SK-N-SH (cell line): ENCODE results near the gene RMI2. TPM values are rescaled to one million over a fixed set of nuclear protein-coding genes. Genes with fewer than 3 reads are reported as not detected.

Source experiments
- CTCF ChIA-PET: fragments of 300-600, 350-600 bp; formaldehyde crosslinking; extraction: SDS; loops from one replicate; lab custom pipeline; 2021; lab: Yijun Ruan, JAX
- POLR2A ChIA-PET: fragments of 350-600 bp; sonication (Branson Sonifier 250); formaldehyde crosslinking; extraction: SDS; loops from one replicate; lab custom pipeline; 2020; ENCODE audit warnings: antibody characterized with exemption, inconsistent platforms; lab: Yijun Ruan, JAX
- DNase-seq: peaks from one replicate; pipeline ENCODE4 v3.0.0; 2012
- H2AFZ ChIP-seq: fragments of 200-600 bp; sonication (generic); 2 replicates; pipeline ENCODE4 v1.8.1; 2016; ENCODE audit warnings: antibody characterized with exemption, mild to moderate bottlenecking, low read depth
- H3F3A ChIP-seq: fragments of 200-600 bp; sonication (generic); replicated peaks from 2 replicates; pipeline ENCODE3; 2016; ENCODE audit warnings: antibody characterized with exemption, mild to moderate bottlenecking; ENCODE audit not compliant: insufficient read depth
- H3K27ac ChIP-seq, 2 experiments: fragments of 200-500 bp in 1 of 2; fragments of 200-600 bp in 1 of 2; sonication (Bioruptor generic) in 1 of 2; sonication (generic), shearing (Covaris generic) in 1 of 2; 2 replicates each; pipeline versions ENCODE4 v1.5.1 to v1.6.1; 2014 to 2016; ENCODE audit warnings: low read depth in 2 of 2, inconsistent platforms in 1 of 2, low read length in 1 of 2, mild to moderate bottlenecking in 1 of 2, mixed read lengths in 1 of 2
- H3K27me3 ChIP-seq: fragments of 200-600 bp; sonication (generic), shearing (Covaris generic); 2 replicates; pipeline ENCODE4 v1.6.1; 2016; ENCODE audit warnings: mixed run types; ENCODE audit not compliant: insufficient read depth
- H3K36me3 ChIP-seq, 2 experiments: fragments of 200-500 bp in 1 of 2; fragments of 200-600 bp in 1 of 2; sonication (Bioruptor generic) in 1 of 2; sonication (generic) in 1 of 2; replicated peaks in 1 of 2; 2 replicates each; pipeline versions ENCODE3 to v1.5.1; 2014 to 2016; ENCODE audit warnings: low read length in 1 of 2, mild to moderate bottlenecking in 1 of 2; ENCODE audit not compliant: insufficient read depth in 2 of 2, control insufficient read depth in 1 of 2
- H3K4me1 ChIP-seq, 2 experiments: fragments of 200-500 bp in 1 of 2; fragments of 200-600 bp in 1 of 2; sonication (Bioruptor generic) in 1 of 2; sonication (generic), shearing (Covaris generic) in 1 of 2; 2 replicates each; pipeline versions ENCODE4 v1.5.1 to v1.6.1; 2014 to 2016; ENCODE audit warnings: low read depth in 1 of 2, low read length in 1 of 2, mixed run types in 1 of 2; ENCODE audit not compliant: insufficient read depth in 2 of 2, control insufficient read depth in 1 of 2
- H3K4me2 ChIP-seq: fragments of 200-600 bp; sonication (generic), shearing (Covaris generic); 2 replicates; pipeline ENCODE4 v1.6.1; 2017; ENCODE audit warnings: mixed run types
- H3K4me3 ChIP-seq, 2 experiments: fragments of 200-500 bp in 1 of 2; fragments of 200-600 bp in 1 of 2; sonication (Bioruptor generic) in 1 of 2; sonication (generic), shearing (Covaris generic) in 1 of 2; 2 replicates each; pipeline versions ENCODE4 v1.5.1 to v1.8.1; 2014 to 2016; ENCODE audit warnings: low read depth in 2 of 2, inconsistent platforms in 1 of 2, low read length in 1 of 2, mild to moderate bottlenecking in 1 of 2, mixed read lengths in 1 of 2, moderate library complexity in 1 of 2
- H3K79me2 ChIP-seq: fragments of 200-600 bp; sonication (generic); 2 replicates; pipeline ENCODE4 v1.8.1; 2017; ENCODE audit warnings: mild to moderate bottlenecking; ENCODE audit not compliant: insufficient read depth
- H3K9ac ChIP-seq: fragments of 200-600 bp; sonication (generic); 2 replicates; pipeline ENCODE4 v1.6.1; 2017; ENCODE audit warnings: mixed run types
- H3K9me2 ChIP-seq: fragments of 200-600 bp; sonication (generic); 2 replicates; pipeline ENCODE4 v1.6.1; 2017; ENCODE audit warnings: mixed run types
- H3K9me3 ChIP-seq: fragments of 200-600 bp; sonication (generic); 2 replicates; pipeline ENCODE4 v1.6.1; 2017; ENCODE audit warnings: mixed run types, mild to moderate bottlenecking, moderate library complexity
- H4K20me1 ChIP-seq: fragments of 200-600 bp; sonication (generic); 2 replicates; pipeline ENCODE4 v1.6.1; 2017; ENCODE audit warnings: mild to moderate bottlenecking, mixed run types; ENCODE audit not compliant: insufficient read depth
- CHD2 ChIP-seq: fragments of 150-350 bp; IDR thresholded peaks from 2 replicates; pipeline ENCODE4 v1.6.1; 2018; ENCODE audit warnings: low read length; ENCODE audit not compliant: partially characterized antibody
- CTCF ChIP-seq: fragments of 200-600 bp; sonication (generic); IDR thresholded peaks from 2 replicates; pipeline ENCODE4 v1.6.1; 2017; ENCODE audit warnings: antibody characterized with exemption, mild to moderate bottlenecking, moderate library complexity
- EP300 ChIP-seq, 2 experiments: IDR thresholded peaks; 2 replicates each; pipeline versions ENCODE4 v1.4.0 to v1.6.1; 2012; ENCODE audit warnings: borderline replicate concordance in 1 of 2, low read depth in 1 of 2, low read length in 1 of 2
- FOSL2 ChIP-seq: IDR thresholded peaks from 2 replicates; pipeline ENCODE4 v1.4.0; 2012; ENCODE audit warnings: low read depth, mild to moderate bottlenecking, moderate library complexity, borderline replicate concordance
- FOXJ3 ChIP-seq: sonication (generic); formaldehyde crosslinking; IDR thresholded peaks from 2 replicates; pipeline ENCODE4 v1.5.1; 2020; ENCODE audit warnings: mild to moderate bottlenecking, missing genetic modification reagents
- IRF3 ChIP-seq: fragments of 150-350 bp; IDR thresholded peaks from 2 replicates; pipeline ENCODE4 v1.6.1; 2016; ENCODE audit warnings: mild to moderate bottlenecking, low read depth, low read length
- NRF1 ChIP-seq: IDR thresholded peaks from 2 replicates; pipeline ENCODE4 v1.6.1; 2012; ENCODE audit warnings: low read depth, mild to moderate bottlenecking, low read length
- PBX3 ChIP-seq: IDR thresholded peaks from 2 replicates; pipeline ENCODE4; 2012
- RFX5 ChIP-seq: IDR thresholded peaks from 2 replicates; pipeline ENCODE4 v1.6.1; 2012; ENCODE audit warnings: mild to moderate bottlenecking, improper control_type of control experiment, low read length
- SMC3 ChIP-seq: IDR thresholded peaks from 2 replicates; pipeline ENCODE4 v1.6.1; 2012; ENCODE audit warnings: low read depth, low read length, improper control_type of control experiment
- TCF12 ChIP-seq: IDR thresholded peaks from 2 replicates; pipeline ENCODE4 v1.4.0; 2012
- TEAD4 ChIP-seq: IDR thresholded peaks from 2 replicates; pipeline ENCODE4 v1.4.0; 2012; ENCODE audit warnings: mild to moderate bottlenecking, borderline replicate concordance; ENCODE audit not compliant: insufficient read depth
- USF2 ChIP-seq: fragments of 150-350 bp; IDR thresholded peaks from 2 replicates; pipeline ENCODE4 v1.6.1; 2017; ENCODE audit warnings: antibody characterized with exemption, low read length, low read depth, borderline replicate concordance
- YY1 ChIP-seq: IDR thresholded peaks from 2 replicates; pipeline ENCODE4 v1.4.0; 2012; ENCODE audit warnings: low read depth, mild to moderate bottlenecking
- ZBTB33 ChIP-seq: IDR thresholded peaks from 2 replicates; pipeline ENCODE4 v1.4.0; 2012; ENCODE audit warnings: low read depth, borderline replicate concordance
- WGBS: methylation state at CpG from one replicate; pipeline ENCODE4 v1.1.6; 2017; ENCODE audit warnings: low lambda C conversion rate; 5-methylcytosine and 5-hydroxymethylcytosine counted together
- polyA plus RNA-seq, 3 experiments: library from polyadenylated mRNA; depleted of rRNA; stranded (reverse); fragments of >200 nt; gene quantifications; 2 replicates each; pipeline ENCODE4 v1.2.3, GENCODE V29; 2012

RMI2 gene
- polyA plus RNA-seq, 1 of the 3 experiments (the other 2 are of a cell fraction), result 8.5 TPM

GRCh38 chr16:11393861-11394592 lies 48.8 kb downstream of the RMI2 start:
- CTCF ChIA-PET, result interaction anchor here (1.6 to 8.6 kb wide), 2 partner anchors 319 to 430 kb away, joined by 3 to 103 read pairs; no protein-coding TSS in a partner anchor
- TF ChIP-seq CHD2 (no peak), NRF1 (no peak), ZBTB33 (no peak), YY1 (no peak), FOSL2 (no peak), FOXJ3 (no peak), IRF3 (no peak)
- no peaks in the 10 kb centered on the region for H3K36me3 ChIP-seq
- no peaks in the 10 kb centered on the region for H3F3A ChIP-seq
- H3K4me1 ChIP-seq, result peaks cover 0 to 25% of the 10 kb centered on the region in 2 experiments; a peak in 1 of 4 replicates
- peak; percentile 9 for DNase-seq
- WGBS, result 79% methylated on average over 10 of the region's 10 CpGs
- POLR2A ChIA-PET, result no interaction called here
- no peak overlapping the region for H3K27ac ChIP-seq
- no peak overlapping the region for H3K4me2 ChIP-seq
- no peaks in the 10 kb centered on the region for H4K20me1 ChIP-seq
- H2AFZ ChIP-seq, result no peak overlapping the region
- no peak overlapping the region for H3K4me3 ChIP-seq
- no peaks in the 10 kb centered on the region for H3K9me2 ChIP-seq
- no peak overlapping the region for H3K9ac ChIP-seq
- no peaks in the 10 kb centered on the region for H3K9me3 ChIP-seq
- no peaks in the 10 kb centered on the region for H3K27me3 ChIP-seq
- H3K79me2 ChIP-seq, result no peaks in the 10 kb centered on the region

- Histone ChIP-seq H3K79me2 (no peaks in the 10 kb centered on the region), H3K4me3 (no peak overlapping the region), H3K27me3 (no peaks in the 10 kb centered on the region), H3K27ac (no peak overlapping the region), H3F3A (no peaks in the 10 kb centered on the region), H3K9me2 (no peaks in the 10 kb centered on the region), H3K36me3 (no peaks in the 10 kb centered on the region), H3K9ac (no peak overlapping the region), H3K9me3 (no peaks in the 10 kb centered on the region), H4K20me1 (no peaks in the 10 kb centered on the region), H2AFZ (no peak overlapping the region), H3K4me2 (no peak overlapping the region), H3K4me1 (peaks cover 0 to 25% of the 10 kb centered on the region in 2 experiments; a peak in 1 of 4 replicates)
- no peak for DNase-seq
- ChIA-PET POLR2A (no interaction called here), CTCF (interaction anchor here (1.6 to 8.6 kb wide), 3 partner anchors 15 to 431 kb away, joined by 3 to 107 read pairs (median 103); no protein-coding TSS in a partner anchor)
- WGBS, result 50% methylated on average over 2 of the region's 3 CpGs
- TF ChIP-seq PBX3, result no peak
- TF ChIP-seq SMC3, result no peak
- no peak for TF ChIP-seq CTCF
- no peak for TF ChIP-seq TEAD4
- no peak for TF ChIP-seq YY1
- no peak for TF ChIP-seq TCF12
- TF ChIP-seq USF2, result no peak
- TF ChIP-seq EP300 (IDR thresholded peaks at IDR 0.05; ENCODE audit: borderline replicate concordance in 1 of 2, low read depth in 1 of 2, low read length in 1 of 2), result no peak
- no peak for TF ChIP-seq RFX5
- no peak for TF ChIP-seq CHD2
- TF ChIP-seq IRF3, result no peak
Observed at GRCh38 chr16:11394593-11394960, 49.3 kb downstream of the RMI2 start.
